Brain microvascular endothelial cell (primary cell): ENCODE data around the gene TNF.

Experiments
- DNase-seq: peaks from one replicate; pipeline ENCODE4 v3.0.0-alpha.2; 2020
- H3K27ac ChIP-seq: fragments of 250-450 bp; sonication (Bioruptor Pico); 2 replicates; pipeline ENCODE4 v1.5.1; 2020; ENCODE audit warnings: mild to moderate bottlenecking, moderate library complexity
- H3K27me3 ChIP-seq: fragments of 250-450 bp; sonication (Bioruptor Pico); replicated peaks from 2 replicates; pipeline ENCODE4 v1.5.1; 2020; ENCODE audit warnings: mild to moderate bottlenecking
- H3K36me3 ChIP-seq: fragments of 250-450 bp; sonication (Bioruptor Pico); replicated peaks from 2 replicates; pipeline ENCODE4 v1.5.1; 2020; ENCODE audit warnings: mild to moderate bottlenecking
- H3K4me3 ChIP-seq: 2 replicates; pipeline ENCODE4 v1.5.1; 2011; ENCODE audit warnings: low read depth, mild to moderate bottlenecking, control low read depth, low read length, moderate library complexity
- in situ Hi-C: cut with HindIII; loops from 2 replicates; pipeline ENCODE4 v1.10.0; 2017; ENCODE audit warnings: low sequenced_read_pairs, low pct_ligation_motif_present
- TF ChIP-seq, protein P1 (sequence below): IDR thresholded peaks from 2 replicates; pipeline ENCODE4 v1.5.1; 2011; ENCODE audit warnings: low read depth, mild to moderate bottlenecking, moderate library complexity, low read length, control low read depth, inconsistent platforms; ENCODE audit errors: missing control alignments

The TNF gene

DNA sequence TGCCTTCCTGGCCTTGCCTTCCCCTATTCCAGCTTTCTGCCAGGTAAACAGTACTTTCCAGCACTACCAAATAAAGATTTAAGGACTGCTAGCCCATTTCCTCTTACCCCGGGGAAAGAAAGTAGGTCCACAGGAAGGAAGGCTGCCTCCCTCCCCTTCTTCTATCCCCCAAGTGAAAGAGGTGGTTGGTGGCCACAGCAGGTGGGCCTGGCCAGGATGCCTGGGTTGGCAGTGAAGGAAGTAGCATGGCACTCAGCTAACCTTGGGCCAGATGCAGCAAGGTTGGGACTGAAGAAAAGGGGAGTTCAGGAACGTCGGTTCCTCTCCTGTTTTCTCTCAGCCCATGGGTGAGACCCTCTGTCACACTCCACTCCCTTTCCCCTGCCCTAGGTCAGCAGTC, 19.1 kb upstream of the TNF start:
- Histone ChIP-seq H3K27me3 (no peaks in the 10 kb centered on the region), H3K36me3 (peaks cover 22% of the 10 kb centered on the region), H3K27ac (no peak overlapping the region), H3K4me3 (no peak overlapping the region)
- TF ChIP-seq, protein P1, sequence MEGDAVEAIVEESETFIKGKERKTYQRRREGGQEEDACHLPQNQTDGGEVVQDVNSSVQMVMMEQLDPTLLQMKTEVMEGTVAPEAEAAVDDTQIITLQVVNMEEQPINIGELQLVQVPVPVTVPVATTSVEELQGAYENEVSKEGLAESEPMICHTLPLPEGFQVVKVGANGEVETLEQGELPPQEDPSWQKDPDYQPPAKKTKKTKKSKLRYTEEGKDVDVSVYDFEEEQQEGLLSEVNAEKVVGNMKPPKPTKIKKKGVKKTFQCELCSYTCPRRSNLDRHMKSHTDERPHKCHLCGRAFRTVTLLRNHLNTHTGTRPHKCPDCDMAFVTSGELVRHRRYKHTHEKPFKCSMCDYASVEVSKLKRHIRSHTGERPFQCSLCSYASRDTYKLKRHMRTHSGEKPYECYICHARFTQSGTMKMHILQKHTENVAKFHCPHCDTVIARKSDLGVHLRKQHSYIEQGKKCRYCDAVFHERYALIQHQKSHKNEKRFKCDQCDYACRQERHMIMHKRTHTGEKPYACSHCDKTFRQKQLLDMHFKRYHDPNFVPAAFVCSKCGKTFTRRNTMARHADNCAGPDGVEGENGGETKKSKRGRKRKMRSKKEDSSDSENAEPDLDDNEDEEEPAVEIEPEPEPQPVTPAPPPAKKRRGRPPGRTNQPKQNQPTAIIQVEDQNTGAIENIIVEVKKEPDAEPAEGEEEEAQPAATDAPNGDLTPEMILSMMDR = no peak
- DNase-seq = no peak
- in situ Hi-C loops = no loop called here

DNA sequence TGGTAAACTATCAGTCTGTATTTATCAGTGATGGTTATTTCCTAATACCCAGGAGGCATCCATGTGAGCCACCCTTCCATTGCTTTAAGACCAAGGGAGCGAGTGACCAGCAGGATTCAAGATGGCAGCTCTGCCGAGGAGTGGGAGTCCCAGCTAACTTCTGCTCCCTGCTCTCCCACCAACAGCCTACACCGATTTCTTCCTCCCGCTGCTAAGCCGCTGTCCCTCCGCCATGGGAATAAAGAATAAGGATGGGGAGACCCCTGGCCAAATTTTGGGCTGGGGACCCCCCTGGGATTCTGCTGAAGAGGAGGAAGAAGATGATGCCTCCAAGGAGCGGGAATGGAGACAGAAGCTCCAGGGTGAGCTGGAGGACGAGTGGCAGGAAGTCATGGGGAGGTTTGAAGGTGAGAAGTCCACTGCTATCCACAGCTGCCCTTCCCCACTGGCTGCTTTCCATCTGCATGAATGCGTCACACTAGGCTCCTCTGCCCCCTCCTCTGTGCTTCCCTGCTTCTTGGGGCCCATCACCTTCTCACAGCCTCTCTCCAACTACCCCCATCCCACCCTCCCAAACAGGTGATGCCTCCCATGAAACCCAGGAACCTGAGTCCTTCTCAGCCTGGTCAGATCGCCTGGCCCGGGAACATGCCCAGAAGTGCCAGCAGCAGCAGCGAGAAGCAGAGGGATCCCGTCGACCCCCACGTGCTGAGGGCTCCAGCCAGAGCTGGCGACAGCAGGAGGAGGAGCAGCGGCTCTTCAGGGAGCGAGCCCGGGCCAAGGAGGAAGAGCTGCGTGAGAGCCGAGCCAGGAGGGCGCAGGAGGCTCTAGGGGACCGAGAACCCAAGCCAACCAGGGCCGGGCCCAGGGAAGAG, 17.7 kb upstream of the TNF start:
- Histone ChIP-seq H3K4me3 (no peak overlapping the region), H3K27me3 (no peaks in the 10 kb centered on the region), H3K36me3 (peaks cover 20% of the 10 kb centered on the region), H3K27ac (no peak overlapping the region)
- TF ChIP-seq, protein P1 = no peak
- no peak for DNase-seq
- in situ Hi-C loops = no loop called here

DNA sequence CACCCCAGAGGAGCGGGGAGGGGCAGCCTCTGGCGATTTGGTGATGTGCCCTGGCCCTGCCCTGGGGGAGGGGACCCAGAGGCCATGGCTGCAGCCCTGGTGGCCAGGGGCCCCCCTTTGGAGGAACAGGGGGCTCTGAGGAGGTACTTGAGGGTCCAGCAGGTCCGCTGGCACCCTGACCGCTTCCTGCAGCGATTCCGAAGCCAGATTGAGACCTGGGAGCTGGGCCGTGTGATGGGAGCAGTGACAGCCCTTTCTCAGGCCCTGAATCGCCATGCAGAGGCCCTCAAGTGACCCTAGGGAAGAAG, 17.1 kb upstream of the TNF start:
- H3K27ac ChIP-seq = no peak overlapping the region
- DNase-seq = no peak
- TF ChIP-seq, protein P1 = no peak
- in situ Hi-C loops = no loop called here
- H3K27me3 ChIP-seq = no peaks in the 10 kb centered on the region
- no peak overlapping the region for H3K4me3 ChIP-seq
- peaks cover 18% of the 10 kb centered on the region for H3K36me3 ChIP-seq

DNA sequence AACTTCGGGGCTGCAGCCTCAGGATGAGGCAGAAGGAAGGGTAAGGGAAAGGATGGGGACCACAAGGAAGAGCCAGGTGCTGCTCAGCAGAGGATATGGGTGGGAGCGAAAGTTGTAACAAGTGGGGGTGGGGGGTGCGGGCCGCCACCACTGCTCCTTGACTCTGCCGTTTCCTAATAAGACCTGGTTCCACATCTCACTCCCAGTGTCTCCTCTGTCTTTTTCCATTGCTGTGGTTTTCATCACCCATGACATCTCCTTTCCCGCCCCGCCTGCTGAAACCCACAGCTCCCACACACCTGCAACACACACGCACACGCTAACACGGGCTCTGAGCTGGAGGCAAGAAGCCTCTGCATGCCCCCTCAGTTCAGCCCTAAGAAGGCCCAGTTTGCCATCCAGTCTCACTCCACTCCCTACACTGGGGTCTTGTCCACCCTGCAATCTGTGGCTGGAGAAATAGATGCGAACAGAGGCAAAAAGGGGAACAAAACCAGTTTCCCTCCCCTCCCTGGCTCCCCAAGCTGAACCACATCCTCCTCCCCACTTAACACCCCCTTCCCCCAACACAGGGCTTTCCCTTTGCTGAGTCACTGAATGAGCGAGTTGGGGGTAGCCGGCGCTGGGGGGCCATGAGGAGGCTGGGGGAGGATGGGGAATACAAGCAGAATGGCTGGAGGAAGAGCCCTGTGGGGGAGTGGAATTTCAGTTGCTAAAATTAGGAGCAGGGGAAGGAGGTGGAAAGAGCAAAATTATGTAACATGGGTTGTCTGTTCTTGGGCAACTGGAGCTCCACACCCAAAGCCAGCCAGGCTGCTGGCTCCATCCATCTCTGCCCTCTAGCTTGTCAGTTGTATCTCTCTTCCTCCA, 16.5 kb upstream of the TNF start:
- in situ Hi-C loops = no loop called here
- Histone ChIP-seq H3K36me3 (peaks cover 17% of the 10 kb centered on the region), H3K27me3 (no peaks in the 10 kb centered on the region), H3K27ac (peak overlapping the region; percentile 68), H3K4me3 (no peak overlapping the region)
- TF ChIP-seq, protein P1 = no peak
- no peak for DNase-seq

DNA sequence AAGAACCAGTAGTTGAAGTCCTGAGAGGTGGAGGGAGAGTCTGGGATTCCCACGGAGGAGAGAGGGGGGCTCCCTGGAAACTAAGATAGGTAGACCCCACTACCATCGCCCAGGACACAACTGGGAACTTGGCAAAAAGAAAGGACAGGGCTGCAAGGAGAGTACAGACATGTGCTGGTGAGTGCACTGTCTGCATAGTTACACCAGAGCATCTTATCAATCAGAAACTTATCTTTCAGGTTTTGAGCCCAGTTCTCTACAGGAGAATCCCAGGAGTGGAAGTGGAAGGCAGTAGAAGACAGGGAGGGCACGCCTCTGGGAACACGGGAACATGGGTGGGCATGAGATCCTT, 15.8 kb upstream of the TNF start:
- Histone ChIP-seq H3K4me3 (no peak overlapping the region), H3K27me3 (no peaks in the 10 kb centered on the region), H3K36me3 (peaks cover 17% of the 10 kb centered on the region), H3K27ac (peak overlapping the region; percentile 68)
- in situ Hi-C loops = no loop called here
- TF ChIP-seq, protein P1 = no peak
- no peak for DNase-seq
